GM21528 (cell line): ENCODE data around the gene ZNF638.
"Not testable (repeated sequence)": the region's sequence is repeated elsewhere in the genome, so short reads cannot be mapped to it uniquely, and the experiment has no call there.

ENCODE experiments used
- ATAC-seq: cut with Tn5 transposase; IDR thresholded peaks from one replicate; pipeline ENCODE4 v1.9.1; 2021; ENCODE audit warnings: mild to moderate bottlenecking, moderate library complexity; ENCODE audit not compliant: unreplicated experiment, low FRiP score

ZNF638 gene

GRCh38 chr2:71331331-71331580, 326 bp upstream of the ZNF638 start:
- ATAC-seq = not testable (repeated sequence)

GRCh38 chr2:71332435-71332796, 834 bp downstream of the ZNF638 start:
- no peak for ATAC-seq

GRCh38 chr2:71333619-71334018, 2.0 kb downstream of the ZNF638 start:
- ATAC-seq = no peak

GRCh38 chr2:71336384-71336783, 4.8 kb downstream of the ZNF638 start:
- ATAC-seq = no peak

- no peak for ATAC-seq
Measured at GRCh38 chr2:71336802-71337201, 5.2 kb downstream of the ZNF638 start.

- ATAC-seq = no peak
Measured at GRCh38 chr2:71337776-71338175, 6.2 kb downstream of the ZNF638 start.

GRCh38 chr2:71339685-71340084, 8.1 kb downstream of the ZNF638 start:
- no peak for ATAC-seq

- no peak for ATAC-seq
Measured at GRCh38 chr2:71340176-71340575, 8.6 kb downstream of the ZNF638 start.

- no peak for ATAC-seq
Measured at GRCh38 chr2:71341645-71342044, 10.1 kb downstream of the ZNF638 start.

GRCh38 chr2:71346065-71346464, 14.5 kb downstream of the ZNF638 start:
- no peak for ATAC-seq

GRCh38 chr2:71347517-71347916, 15.9 kb downstream of the ZNF638 start:
- ATAC-seq = no peak

GRCh38 chr2:71348302-71348701, 16.7 kb downstream of the ZNF638 start:
- no peak for ATAC-seq

GRCh38 chr2:71353248-71353647, 21.7 kb downstream of the ZNF638 start:
- no peak for ATAC-seq

GRCh38 chr2:71358931-71359671, 27.5 kb downstream of the ZNF638 start:
- ATAC-seq = no peak

- ATAC-seq = no peak
Measured at GRCh38 chr2:71360434-71360975, 28.9 kb downstream of the ZNF638 start.

GRCh38 chr2:71361631-71362030, 30.0 kb downstream of the ZNF638 start:
- ATAC-seq = no peak

- ATAC-seq = no peak
Measured at GRCh38 chr2:71362447-71362846, 30.9 kb downstream of the ZNF638 start.

GRCh38 chr2:71370015-71370414, 38.4 kb downstream of the ZNF638 start:
- no peak for ATAC-seq

GRCh38 chr2:71372042-71372441, 40.5 kb downstream of the ZNF638 start:
- no peak for ATAC-seq

GRCh38 chr2:71379086-71379485, 47.5 kb downstream of the ZNF638 start:
- no peak for ATAC-seq

GRCh38 chr2:71380665-71381064, 49.1 kb downstream of the ZNF638 start:
- no peak for ATAC-seq

GRCh38 chr2:71385012-71385411, 53.4 kb downstream of the ZNF638 start:
- ATAC-seq = no peak

- ATAC-seq = no peak
Measured at GRCh38 chr2:71388214-71388613, 56.6 kb downstream of the ZNF638 start.
